ENCODE data around the gene ABCC10.

DNA sequence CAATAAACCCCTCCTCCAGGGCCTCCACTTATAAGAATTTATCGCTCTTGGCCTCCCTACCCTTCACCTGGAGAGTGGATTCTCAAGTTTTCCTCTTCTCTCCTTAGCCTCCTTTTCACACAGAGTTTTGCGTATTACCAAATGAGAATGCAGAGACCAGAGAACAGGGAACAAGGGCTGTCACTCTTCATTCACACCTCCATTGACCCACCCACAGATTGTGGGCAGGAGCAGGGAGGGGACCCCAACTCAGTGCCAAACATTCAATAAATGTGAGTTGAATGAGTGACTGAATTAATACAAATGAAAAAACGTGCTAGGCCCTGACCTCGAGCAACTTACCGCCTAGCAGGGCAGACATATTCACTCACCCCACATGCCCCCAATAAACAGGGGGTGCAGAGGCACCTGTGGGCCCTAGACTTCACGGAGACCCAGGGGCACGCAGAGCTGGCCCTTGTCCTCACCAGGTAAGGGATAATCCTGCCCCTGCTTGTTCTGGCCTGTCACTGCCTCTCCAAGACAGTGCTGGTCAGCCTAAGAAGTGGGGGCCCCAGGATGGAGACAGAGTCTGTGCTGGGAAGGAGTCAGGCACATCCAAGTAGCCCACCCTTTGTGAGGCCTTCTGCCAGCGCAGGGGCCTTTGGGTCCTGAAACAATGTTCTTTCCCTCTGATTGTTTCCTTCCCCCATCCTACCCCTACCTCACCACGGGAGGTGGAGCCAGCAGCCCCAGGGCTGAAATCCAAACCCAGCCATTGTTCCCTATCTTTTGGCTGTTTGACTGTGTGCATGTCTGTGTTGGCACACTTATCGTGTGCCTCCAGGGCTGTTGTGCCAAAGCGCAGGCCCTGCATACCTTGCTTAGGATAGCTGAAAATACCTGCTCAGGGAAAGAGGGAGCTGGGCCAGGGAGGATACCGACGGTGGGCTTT, 41.7 kb downstream of the ABCC10 start:
- TF ChIP-seq EZH2phosphoT487 (IDR thresholded peaks at IDR 0.05; ENCODE audit: borderline replicate concordance, low read length) (no peak), CTCF (IDR thresholded peaks at IDR 0.05; ENCODE audit: low read depth, low read length, poor library complexity, severe bottlenecking) (no peak)

Data from DOHH2 (cell line).